ENCODE results near the gene ORC6. TPM values are rescaled to one million over a fixed set of nuclear protein-coding genes. Genes with fewer than 3 reads are reported as not detected.
"Not testable (repeated sequence)": the region's sequence is repeated elsewhere in the genome, so short reads cannot be mapped to it uniquely, and the experiment has no call there.

The ORC6 gene, protein sequence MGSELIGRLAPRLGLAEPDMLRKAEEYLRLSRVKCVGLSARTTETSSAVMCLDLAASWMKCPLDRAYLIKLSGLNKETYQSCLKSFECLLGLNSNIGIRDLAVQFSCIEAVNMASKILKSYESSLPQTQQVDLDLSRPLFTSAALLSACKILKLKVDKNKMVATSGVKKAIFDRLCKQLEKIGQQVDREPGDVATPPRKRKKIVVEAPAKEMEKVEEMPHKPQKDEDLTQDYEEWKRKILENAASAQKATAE
- 1 to 10 TPM in 5 of 6 donors, under 1 TPM in 1; 0.71 to 7.8 (median 1.5) TPM for polyA plus RNA-seq (ENCODE audit: low read depth in 6 of 6)

DNA sequence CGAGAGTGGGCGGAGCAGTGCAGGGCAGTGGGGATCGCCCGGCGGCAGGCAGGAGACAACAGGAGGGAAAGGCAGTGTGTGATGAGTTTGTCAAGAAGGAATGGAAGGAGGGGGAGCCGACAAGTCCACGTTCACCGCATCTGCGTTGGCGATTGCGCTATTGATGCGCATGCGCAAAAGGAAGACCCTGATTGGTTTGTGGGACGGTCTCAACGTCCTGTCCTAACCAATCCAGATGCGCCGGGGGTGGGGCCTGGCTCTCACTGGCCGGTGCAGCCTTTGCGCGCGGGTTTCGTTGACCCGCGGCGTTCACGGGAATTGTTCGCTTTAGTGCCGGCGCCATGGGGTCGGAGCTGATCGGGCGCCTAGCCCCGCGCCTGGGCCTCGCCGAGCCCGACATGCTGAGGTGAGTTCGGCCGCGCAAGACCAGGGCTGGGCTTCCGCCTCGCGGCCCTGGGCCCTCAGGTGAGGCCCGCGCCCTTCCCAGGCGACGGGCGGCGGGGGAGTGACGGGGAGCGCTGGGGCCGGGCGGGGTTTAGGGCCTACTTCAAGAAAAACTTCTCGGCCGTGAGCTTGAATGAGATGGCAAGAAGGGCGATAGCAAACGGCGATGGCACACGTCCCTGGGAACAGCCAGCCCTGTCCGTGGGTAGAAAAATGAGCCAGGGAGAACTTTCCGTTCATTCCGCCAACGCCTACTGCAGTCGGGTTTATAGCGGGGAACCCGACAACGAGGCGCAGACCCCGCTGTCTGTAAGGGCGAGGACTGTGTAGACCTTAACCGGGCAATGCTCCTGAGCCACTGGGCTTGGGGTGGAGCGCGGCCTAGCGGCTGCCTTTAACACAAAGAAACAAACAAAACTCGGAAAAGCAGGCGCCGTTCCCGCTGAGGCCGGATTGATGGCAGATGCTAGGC, at the start of gene ORC6:
Gene ORC6, plus strand, starts transcription at position 295 of the 916 bp plus-strand sequence. Its CDS starts 47 bp downstream, at position 342.
- H3K27ac Mint-ChIP-seq = peak within 1 kb of the TSS in 1 of 6 donors; percentile 98
- no peaks in the 10 kb centered on the region for H3K9me3 Mint-ChIP-seq
- H3K4me1 Mint-ChIP-seq = peaks cover 36 to 48% (median 44%) of the 10 kb centered on the region in 3 donors
- no peak within 1 kb of the TSS for H3K4me3 Mint-ChIP-seq
- ATAC-seq (ENCODE audit: low read depth in 2 of 2) (peak; percentile 71), DNase-seq (peak; percentile 98)
- H3K27me3 Mint-ChIP-seq = no peaks in the 10 kb centered on the region
- H3K36me3 Mint-ChIP-seq = no peaks in the 10 kb centered on the region

DNA sequence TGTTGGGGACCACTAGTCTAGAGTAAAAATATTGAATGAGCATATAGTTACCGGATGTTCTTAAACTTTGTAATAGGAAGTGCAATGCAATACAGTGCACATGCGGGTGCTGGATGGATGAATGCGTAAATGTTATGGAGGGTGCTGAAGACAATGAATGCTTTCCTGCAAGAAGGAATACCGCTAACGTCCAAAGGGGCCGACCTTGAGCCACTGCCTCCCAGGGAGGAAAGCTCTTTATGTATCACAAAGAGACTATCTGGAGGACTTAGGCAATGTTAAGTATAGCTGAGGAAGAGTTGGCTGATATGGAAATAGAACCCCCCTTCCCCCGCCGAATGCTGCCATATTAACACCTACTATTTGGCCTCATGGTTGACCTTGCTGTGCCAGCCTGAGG, 40.8 kb upstream of the ORC6 start:
- no peak overlapping the region for H3K4me3 Mint-ChIP-seq
- H3K4me1 Mint-ChIP-seq = peaks cover 0 to 3% (median 0%) of the 10 kb centered on the region in 3 donors
- H3K27me3 Mint-ChIP-seq = no peaks in the 10 kb centered on the region
- ATAC-seq (ENCODE audit: low read depth in 2 of 2) (no peak), DNase-seq (no peak)
- peaks cover 4% of the 10 kb centered on the region in 2 donors for H3K36me3 Mint-ChIP-seq
- H3K27ac Mint-ChIP-seq = no peak overlapping the region
- H3K9me3 Mint-ChIP-seq = peaks cover 3 to 26% (median 21%) of the 10 kb centered on the region in 7 donors

DNA sequence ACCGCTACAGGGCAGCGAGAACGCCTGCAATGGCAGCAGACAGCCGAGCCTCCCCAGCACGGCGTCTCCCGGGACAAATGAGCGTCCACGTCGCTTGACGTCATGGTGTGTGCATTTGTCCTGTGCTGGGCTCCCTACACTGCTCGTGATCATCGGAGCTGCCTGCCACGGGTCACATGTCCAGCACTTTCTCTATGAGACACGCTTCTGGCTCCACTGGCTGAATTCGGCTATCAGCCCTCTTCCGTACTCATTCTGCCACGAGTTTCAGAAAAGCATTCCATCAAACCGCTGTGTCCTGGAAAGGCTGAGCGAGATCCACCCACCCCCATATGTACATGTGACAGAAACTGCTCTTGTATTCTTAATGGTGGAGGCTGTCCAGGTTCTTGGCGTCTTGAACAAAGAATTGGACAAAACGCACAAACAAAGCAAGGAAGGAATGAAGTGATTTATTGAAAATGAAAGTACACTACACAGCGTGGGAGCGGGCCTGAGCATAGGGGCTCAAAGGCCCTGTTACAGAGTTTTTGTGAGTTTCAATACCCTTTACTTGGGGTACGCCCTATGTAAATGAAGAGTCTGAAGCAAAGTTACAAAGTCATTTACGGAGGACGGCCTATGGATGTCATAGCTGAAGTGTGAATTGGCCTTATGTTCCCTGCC, 39.7 kb upstream of the ORC6 start:
- Mint-ChIP-seq H3K4me3 (no peak overlapping the region), H3K36me3 (no peaks in the 10 kb centered on the region), H3K27me3 (no peaks in the 10 kb centered on the region), H3K27ac (peak overlapping the region in 2 of 6 donors; percentile 18 to 74), H3K9me3 (peaks cover 0 to 16% (median 11%) of the 10 kb centered on the region in 7 donors), H3K4me1 (no peaks in the 10 kb centered on the region)
- no peak for ATAC-seq (ENCODE audit: low read depth in 2 of 2)
- DNase-seq = no peak

DNA sequence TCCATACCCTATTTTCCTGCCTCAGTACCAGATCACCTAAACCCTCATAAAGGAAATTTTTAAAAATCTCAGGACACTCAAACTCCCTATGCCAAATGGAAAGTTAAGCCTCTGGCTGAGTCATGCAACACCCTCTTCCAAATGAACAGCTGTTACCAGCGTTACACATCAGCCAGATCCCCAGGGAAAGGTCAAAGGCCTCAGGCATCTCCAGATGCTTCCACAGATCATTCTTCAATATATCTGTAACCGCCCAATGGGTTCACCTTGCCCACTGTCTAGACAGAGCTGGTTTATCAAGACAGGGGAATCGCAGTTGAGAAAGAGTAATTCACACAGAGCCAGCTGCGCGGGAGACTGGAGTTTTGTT, 39.2 kb upstream of the ORC6 start:
- ATAC-seq (ENCODE audit: low read depth in 2 of 2) (no peak), DNase-seq (no peak)
- H3K4me1 Mint-ChIP-seq = no peaks in the 10 kb centered on the region
- no peaks in the 10 kb centered on the region for H3K27me3 Mint-ChIP-seq
- H3K4me3 Mint-ChIP-seq = no peak overlapping the region
- no peak overlapping the region for H3K27ac Mint-ChIP-seq
- H3K9me3 Mint-ChIP-seq = peaks cover 0 to 10% (median 6%) of the 10 kb centered on the region in 7 donors
- H3K36me3 Mint-ChIP-seq = no peaks in the 10 kb centered on the region

DNA sequence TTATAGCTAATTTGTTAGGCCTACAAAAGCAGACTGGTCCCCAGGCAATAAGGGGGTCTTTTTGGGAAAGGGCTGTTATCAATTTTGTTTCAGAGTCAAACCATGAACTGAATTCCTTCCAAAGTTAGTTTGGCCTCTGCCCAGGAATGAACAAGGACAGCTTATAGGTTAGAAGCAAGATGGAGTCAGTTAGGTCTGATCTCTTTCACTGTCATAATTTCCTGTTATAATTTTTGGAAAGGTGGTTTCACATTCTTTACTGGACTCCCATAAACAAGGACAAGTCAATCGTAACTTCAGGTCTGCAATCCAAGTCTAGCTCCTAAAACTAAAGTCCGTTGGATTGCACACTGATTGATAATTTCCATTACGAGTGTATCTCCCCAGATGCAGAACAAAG, 38.2 kb upstream of the ORC6 start:
- no peak overlapping the region for H3K4me3 Mint-ChIP-seq
- no peak overlapping the region for H3K27ac Mint-ChIP-seq
- H3K36me3 Mint-ChIP-seq = peaks cover 0 to 7% of the 10 kb centered on the region in 2 donors
- DNase-seq (no peak), ATAC-seq (ENCODE audit: low read depth in 2 of 2) (no peak)
- H3K9me3 Mint-ChIP-seq = peaks cover 0 to under 1% (median 0%) of the 10 kb centered on the region in 7 donors
- H3K4me1 Mint-ChIP-seq = peaks cover 2 to 5% (median 4%) of the 10 kb centered on the region in 3 donors
- H3K27me3 Mint-ChIP-seq = no peaks in the 10 kb centered on the region

DNA sequence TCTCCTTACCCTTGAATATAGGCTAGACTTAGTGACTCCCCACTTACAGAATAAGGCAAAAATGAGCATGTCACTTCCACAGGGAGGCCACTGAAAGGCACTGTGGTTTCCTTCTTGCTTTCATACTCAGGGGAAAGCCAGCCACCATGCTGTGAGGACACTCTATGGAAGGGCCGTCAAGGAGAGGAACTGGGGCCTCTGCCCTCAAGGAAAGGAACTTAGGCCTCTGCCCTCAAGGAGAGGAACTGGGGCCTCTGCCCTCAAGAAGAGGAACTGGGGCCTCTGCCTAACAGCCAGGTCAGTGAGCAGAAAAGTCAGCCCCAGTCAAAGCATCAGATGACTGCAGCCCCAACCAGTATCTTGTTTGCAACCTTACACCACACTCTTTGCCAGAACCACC, 30.5 kb upstream of the ORC6 start:
- Mint-ChIP-seq H3K36me3 (peaks cover 0 to 17% of the 10 kb centered on the region in 2 donors), H3K4me3 (peak overlapping the region in 1 of 8 donors; percentile 44), H3K9me3 (no peaks in the 10 kb centered on the region), H3K4me1 (peaks cover 16 to 27% (median 24%) of the 10 kb centered on the region in 3 donors), H3K27ac (peak overlapping the region; percentile 1 to 93 (median 68)), H3K27me3 (no peaks in the 10 kb centered on the region)
- ATAC-seq (ENCODE audit: low read depth in 2 of 2) (peak; percentile 97 to 98), DNase-seq (peak; percentile 43)

DNA sequence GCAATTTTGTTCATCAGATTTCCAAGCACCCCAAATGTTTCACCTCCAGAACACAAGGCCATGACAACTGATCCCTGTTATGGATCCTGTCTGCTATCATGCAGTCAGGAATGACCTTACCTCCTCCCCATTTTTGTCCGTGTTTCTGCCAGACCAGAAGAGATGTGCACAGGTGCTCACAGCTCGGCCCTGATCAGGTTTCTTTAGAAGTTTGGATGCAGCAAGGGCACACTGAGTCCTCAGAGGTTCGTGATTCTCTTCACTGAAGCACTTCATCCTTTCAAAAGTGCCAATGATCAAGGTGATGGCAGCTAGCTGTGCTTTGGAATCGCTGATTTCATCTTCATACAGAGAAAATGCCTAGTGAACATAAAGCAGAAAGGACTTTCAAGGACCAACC, 27.3 kb upstream of the ORC6 start:
- H3K9me3 Mint-ChIP-seq = no peaks in the 10 kb centered on the region
- H3K4me1 Mint-ChIP-seq = peaks cover 12 to 21% (median 19%) of the 10 kb centered on the region in 3 donors
- no peak overlapping the region for H3K27ac Mint-ChIP-seq
- H3K4me3 Mint-ChIP-seq = peak overlapping the region in 1 of 8 donors; percentile 57
- no peak for DNase-seq
- H3K36me3 Mint-ChIP-seq = peaks cover 0 to 15% of the 10 kb centered on the region in 2 donors
- H3K27me3 Mint-ChIP-seq = no peaks in the 10 kb centered on the region
- no peak for ATAC-seq (ENCODE audit: low read depth in 2 of 2)

DNA sequence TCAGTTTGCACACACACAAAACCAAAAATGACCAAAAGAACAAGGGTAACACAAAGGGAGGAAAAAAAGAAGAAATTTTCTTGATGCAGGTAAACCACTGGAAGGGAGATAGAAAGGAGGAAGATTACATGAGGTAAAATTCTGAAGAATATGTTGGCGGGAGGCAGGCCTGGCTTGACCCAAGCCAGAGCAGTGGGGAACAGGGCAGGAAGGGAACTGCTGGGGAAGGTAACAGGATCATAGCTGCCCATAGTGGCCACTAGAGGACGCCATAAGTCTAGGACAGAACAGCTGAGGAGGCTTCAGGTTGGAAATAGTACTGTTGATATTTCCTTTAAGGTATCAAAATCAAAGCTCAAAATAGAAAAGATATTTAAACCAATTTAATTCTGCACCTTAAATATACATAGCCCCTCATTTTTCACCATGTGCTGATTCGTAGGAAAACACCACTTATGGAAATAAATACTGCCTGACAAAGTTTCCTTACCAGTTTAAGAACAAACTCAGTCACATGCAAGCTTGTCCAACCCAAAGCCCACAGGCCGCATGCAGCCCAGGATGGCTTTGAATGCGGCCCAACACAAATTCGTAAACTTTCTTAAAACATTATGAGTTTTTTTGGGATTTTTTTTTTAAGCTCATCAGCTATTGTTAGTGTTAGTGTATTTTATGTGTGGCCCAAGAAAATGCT, 16.0 kb upstream of the ORC6 start:
- ATAC-seq (ENCODE audit: low read depth in 2 of 2) (peak; percentile 87 to 95), DNase-seq (peak; percentile 53)
- Mint-ChIP-seq H3K4me3 (no peak overlapping the region), H3K36me3 (peaks cover 5 to 23% of the 10 kb centered on the region in 2 donors), H3K27me3 (no peaks in the 10 kb centered on the region), H3K27ac (peak overlapping the region in 1 of 6 donors; percentile 77), H3K4me1 (no peaks in the 10 kb centered on the region), H3K9me3 (no peaks in the 10 kb centered on the region)

DNA sequence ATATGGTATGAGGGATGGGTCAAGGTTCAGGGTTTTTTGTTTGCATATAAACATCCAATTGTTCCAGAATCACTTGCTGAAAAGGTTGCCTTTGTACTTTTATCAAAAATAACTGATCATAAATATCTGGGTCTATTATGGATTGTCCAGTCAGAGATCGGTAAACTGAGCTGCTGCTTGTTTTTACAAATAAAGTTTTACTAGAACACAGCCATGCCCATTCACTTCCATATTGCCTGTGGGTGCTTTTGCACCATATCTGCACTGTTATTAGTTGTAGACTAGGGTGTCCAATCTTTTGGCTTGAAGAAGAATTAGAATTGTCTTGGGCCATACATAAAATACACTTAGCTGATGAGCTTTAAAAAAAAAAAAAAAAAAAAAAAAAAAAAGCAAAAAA, 11.5 kb upstream of the ORC6 start:
- ATAC-seq (ENCODE audit: low read depth in 2 of 2); H3K27me3 Mint-ChIP-seq; DNase-seq; H3K9me3 Mint-ChIP-seq; H3K4me1 Mint-ChIP-seq; H3K4me3 Mint-ChIP-seq: not testable (repeated sequence)
- Mint-ChIP-seq H3K36me3 (peaks cover 13 to 19% of the 10 kb centered on the region in 2 donors), H3K27ac (peak overlapping the region in 1 of 6 donors; percentile 12)

DNA sequence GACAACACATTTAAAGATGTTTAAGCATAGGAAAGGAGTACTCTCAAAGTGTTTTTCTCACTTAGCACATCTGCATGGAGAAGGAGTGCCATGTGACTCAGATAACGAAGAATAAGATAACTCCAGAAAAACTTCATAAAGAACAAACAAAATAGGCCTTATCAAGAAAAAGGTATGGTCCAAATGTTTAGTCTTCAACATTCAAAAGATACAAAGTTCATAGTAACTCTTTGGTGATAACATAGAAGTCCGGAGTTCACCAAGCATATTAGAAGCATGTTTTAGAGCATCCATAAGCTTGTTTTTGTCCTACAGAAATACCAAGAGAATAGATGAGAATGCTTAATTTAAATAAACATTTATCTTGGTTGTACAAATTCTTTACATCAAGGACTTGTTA, 7.6 kb upstream of the ORC6 start:
- not testable (repeated sequence) for H3K4me3 Mint-ChIP-seq; H3K9me3 Mint-ChIP-seq; ATAC-seq (ENCODE audit: low read depth in 2 of 2); DNase-seq; H3K27me3 Mint-ChIP-seq
- H3K4me1 Mint-ChIP-seq = peaks cover 15 to 34% (median 27%) of the 10 kb centered on the region in 3 donors
- peaks cover 10 to 13% of the 10 kb centered on the region in 2 donors for H3K36me3 Mint-ChIP-seq
- peak overlapping the region in 1 of 6 donors; percentile 4 for H3K27ac Mint-ChIP-seq

DNA sequence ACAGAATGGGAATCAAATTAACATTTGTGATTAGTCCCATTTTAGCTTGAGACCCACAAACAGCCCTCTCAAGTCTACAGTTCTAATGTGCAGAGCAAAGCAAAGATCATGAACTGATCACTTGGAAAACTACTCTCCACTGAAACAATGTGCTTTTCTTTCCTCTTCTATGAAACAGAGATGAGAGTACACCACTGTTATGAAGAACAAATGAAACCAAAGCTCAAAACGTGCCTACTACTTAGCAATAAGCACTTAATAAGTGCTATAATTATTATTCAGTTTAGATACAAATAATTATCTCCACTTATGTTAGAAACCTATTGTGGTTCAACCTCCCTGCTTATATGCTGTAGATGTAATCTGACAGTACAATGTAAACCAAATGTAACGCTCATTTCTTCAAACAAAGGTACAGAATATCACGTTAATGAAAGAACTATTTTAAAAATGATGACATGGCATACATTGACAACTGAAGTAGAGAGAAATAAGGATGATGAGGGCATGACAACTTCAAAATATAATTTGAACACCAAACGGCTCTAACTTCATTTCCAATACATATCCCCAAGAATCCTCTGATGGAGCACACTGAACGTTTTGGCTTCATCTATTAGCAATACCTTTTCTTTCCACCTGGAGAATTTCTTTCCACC, 2.5 kb upstream of the ORC6 start:
- Mint-ChIP-seq H3K27me3 (no peaks in the 10 kb centered on the region), H3K9me3 (no peaks in the 10 kb centered on the region), H3K36me3 (no peaks in the 10 kb centered on the region), H3K4me3 (peak overlapping the region in 1 of 8 donors; percentile 17), H3K27ac (peak overlapping the region in 2 of 6 donors; percentile 22 to 73), H3K4me1 (peaks cover 42 to 57% (median 44%) of the 10 kb centered on the region in 3 donors)
- ATAC-seq (ENCODE audit: low read depth in 2 of 2) (no peak), DNase-seq (no peak)

DNA sequence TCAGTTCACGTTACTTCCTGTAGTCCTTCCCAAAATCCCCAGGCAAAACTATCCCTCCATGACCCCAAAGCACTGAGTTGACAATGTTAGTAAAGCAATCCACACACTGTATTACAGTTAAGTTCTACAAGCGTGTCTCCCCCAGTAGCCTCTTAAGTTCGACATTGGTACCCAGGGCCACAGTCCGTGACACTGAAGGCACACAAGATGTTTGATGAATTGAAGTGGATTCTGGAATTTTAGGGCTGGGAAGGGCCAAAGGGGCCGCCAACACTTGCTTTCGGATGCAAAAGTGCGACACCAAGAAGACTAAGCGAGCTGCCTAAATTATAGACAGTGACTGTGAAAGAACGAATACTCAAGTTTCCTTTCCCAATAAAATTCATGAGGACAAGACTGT, 2.0 kb upstream of the ORC6 start:
- Mint-ChIP-seq H3K9me3 (no peaks in the 10 kb centered on the region), H3K4me3 (no peak overlapping the region), H3K4me1 (peaks cover 42 to 62% (median 48%) of the 10 kb centered on the region in 3 donors), H3K36me3 (no peaks in the 10 kb centered on the region), H3K27ac (peak overlapping the region in 1 of 6 donors; percentile 98), H3K27me3 (no peaks in the 10 kb centered on the region)
- ATAC-seq (ENCODE audit: low read depth in 2 of 2) = no peak
- no peak for DNase-seq
